22Rv1 (cell line): ENCODE results near the gene CDK13.

Experiments
- H3K27ac ChIP-seq: fragments of 450-650 bp; 2 replicates; pipeline ENCODE4 v1.5.1; 2017
- CTCF ChIP-seq: fragments of 450-650 bp; IDR thresholded peaks from 2 replicates; pipeline ENCODE4 v1.5.1; 2017; ENCODE audit warnings: mild to moderate bottlenecking
- ZFX ChIP-seq: fragments of 450-650 bp; IDR thresholded peaks from 2 replicates; pipeline ENCODE4 v1.6.1; 2017; ENCODE audit warnings: antibody characterized with exemption, borderline replicate concordance

CDK13 gene

GRCh38 chr7:39979406-39980073 lies 29.5 kb downstream of the CDK13 start:
- TF ChIP-seq CTCF: no peak
- no peak for TF ChIP-seq ZFX
- no peak overlapping the region for H3K27ac ChIP-seq

- TF ChIP-seq CTCF (no peak), ZFX (no peak)
- H3K27ac ChIP-seq: no peak overlapping the region
Measured at GRCh38 chr7:39985398-39985918, 35.4 kb downstream of the CDK13 start.

- TF ChIP-seq CTCF: no peak
- no peak overlapping the region for H3K27ac ChIP-seq
Measured at GRCh38 chr7:39987641-39988347, 37.7 kb downstream of the CDK13 start.

GRCh38 chr7:40000734-40001315 lies 50.8 kb downstream of the CDK13 start:
- no peak overlapping the region for H3K27ac ChIP-seq
- no peak for TF ChIP-seq ZFX
- no peak for TF ChIP-seq CTCF

GRCh38 chr7:40001649-40002048 lies 51.6 kb downstream of the CDK13 start:
- TF ChIP-seq CTCF (no peak), ZFX (no peak)
- H3K27ac ChIP-seq: no peak overlapping the region

GRCh38 chr7:40003597-40003996 lies 53.5 kb downstream of the CDK13 start:
- TF ChIP-seq ZFX: no peak
- TF ChIP-seq CTCF: no peak
- no peak overlapping the region for H3K27ac ChIP-seq
